K562 (cell line): ENCODE results near the gene VPS37B. TPM values are rescaled to one million over a fixed set of nuclear protein-coding genes. Genes with fewer than 3 reads are reported as not detected.

Source experiments
- ATAC-seq: fragments of 200-7000 bp; cut with Tn5 transposase; 3 replicates; pipeline ENCODE4 v1.9.1; 2020; ENCODE audit warnings: moderate library complexity
- BruUV-seq: library from RNA; stranded (reverse); fragments of 400-500 nt; replicated peaks from 2 replicates; lab custom pipeline; 2021; lab: Mats Ljungman, UMichigan
- CTCF ChIA-PET: fragments of 300-600 bp; formaldehyde crosslinking; extraction: SDS; loops from one replicate; lab custom pipeline; 2021; ENCODE audit warnings: low intra/inter-chr PET ratio; lab: Yijun Ruan, JAX
- POLR2A ChIA-PET: fragments of 300-600, 350-650 bp; sonication (Branson Sonifier 250); formaldehyde crosslinking; extraction: SDS; loops from one replicate; lab custom pipeline; 2021; ENCODE audit warnings: antibody characterized with exemption, inconsistent platforms; lab: Yijun Ruan, JAX
- DNase-seq, 4 experiments: peaks; one replicate each; pipeline versions ENCODE4 v3.0.0 to v3.0.0-alpha.2; 2011 to 2018; ENCODE audit warnings: low spot score in 3 of 4, mixed read lengths in 3 of 4; ENCODE audit errors: extremely low read depth in 1 of 4
- FAIRE-seq: peaks from 2 replicates; lab custom pipeline; 2011; peaks lifted over from hg19 to GRCh38; lab: Jason Lieb, UNC
- H2AFZ ChIP-seq: 2 replicates; pipeline ENCODE4 v1.6.0; 2011; ENCODE audit warnings: low read depth, low read length, control low read depth, inconsistent platforms
- H3K27ac ChIP-seq: fragments of 200-600 bp; 3 replicates; pipeline ENCODE4 v1.8.0; 2011; ENCODE audit warnings: low read depth, mild to moderate bottlenecking, control low read depth, inconsistent platforms, low read length, moderate library complexity, mixed read lengths; ENCODE audit errors: extremely low read depth
- H3K27me3 ChIP-seq, 2 experiments: fragments of 300-600 bp in 1 of 2; 2 replicates in 1 of 2; 3 replicates in 1 of 2; pipeline versions ENCODE4 v1.6.0 to v1.8.0; 2011; ENCODE audit warnings: inconsistent platforms in 2 of 2, low read length in 2 of 2, mild to moderate bottlenecking in 1 of 2, mixed read lengths in 1 of 2, moderate library complexity in 1 of 2; ENCODE audit not compliant: control insufficient read depth in 2 of 2, insufficient read depth in 2 of 2
- H3K36me3 ChIP-seq: fragments of 300-600 bp; 3 replicates; pipeline ENCODE4 v1.8.0; 2011; ENCODE audit warnings: mild to moderate bottlenecking, low read length, inconsistent platforms; ENCODE audit not compliant: control insufficient read depth, insufficient read depth
- H3K4me1 ChIP-seq, 2 experiments: fragments of 200-600 bp in 1 of 2; replicated peaks in 1 of 2; 2 replicates in 1 of 2; 3 replicates in 1 of 2; pipeline versions ENCODE4 v1.5.1 to v1.8.0; 2011; ENCODE audit warnings: inconsistent platforms in 2 of 2, low read length in 2 of 2, mild to moderate bottlenecking in 1 of 2, mixed read lengths in 1 of 2, moderate library complexity in 1 of 2; ENCODE audit not compliant: control insufficient read depth in 2 of 2, insufficient read depth in 2 of 2
- H3K4me2 ChIP-seq: 2 replicates; pipeline ENCODE4 v1.6.1; 2011; ENCODE audit warnings: low read length, control low read depth, inconsistent platforms, mixed read lengths; ENCODE audit not compliant: insufficient read depth
- H3K4me3 ChIP-seq: fragments of 200-600 bp; sonication (generic), shearing (Covaris generic); 2 replicates; pipeline ENCODE4 v1.5.1; 2016; ENCODE audit warnings: control low read depth, inconsistent platforms
- H3K79me2 ChIP-seq: fragments of 200-600 bp; 3 replicates; pipeline ENCODE4 v1.8.0; 2011; ENCODE audit warnings: low read length, inconsistent platforms; ENCODE audit not compliant: control insufficient read depth, insufficient read depth
- H3K9ac ChIP-seq, 2 experiments: 2 replicates each; pipeline versions ENCODE4 v1.6.0 to v1.6.1; 2011; ENCODE audit warnings: low read depth in 2 of 2, low read length in 2 of 2, control low read depth in 1 of 2, inconsistent platforms in 1 of 2, mild to moderate bottlenecking in 1 of 2, mixed read lengths in 1 of 2; ENCODE audit not compliant: insufficient read depth in 1 of 2
- H3K9me1 ChIP-seq: one replicate; pipeline ENCODE4 v1.6.0; 2011; ENCODE audit warnings: inconsistent platforms, mild to moderate bottlenecking, low read length, moderate library complexity; ENCODE audit not compliant: control insufficient read depth, insufficient read depth
- H3K9me3 ChIP-seq: replicated peaks from 2 replicates; pipeline ENCODE4 v1.5.1; 2011; ENCODE audit warnings: low read depth, low read length, inconsistent platforms; ENCODE audit not compliant: control insufficient read depth, insufficient read depth
- H4K20me1 ChIP-seq: replicated peaks from 2 replicates; pipeline ENCODE4 v1.6.1; 2011; ENCODE audit warnings: low read length, inconsistent platforms, mixed read lengths; ENCODE audit not compliant: control insufficient read depth, insufficient read depth
- ZBTB26 ChIP-seq: fragments of 450-650 bp; formaldehyde crosslinking; IDR thresholded peaks from 2 replicates; pipeline ENCODE4 v1.4.0; 2022; ENCODE audit warnings: missing genetic modification characterization
- WGBS: fragments of 100-300 bp; shearing (Covaris generic); methylation state at CpG from one replicate; pipeline ENCODE4 v1.1.6; 2016; ENCODE audit warnings: low coverage, mixed read lengths; ENCODE audit not compliant: insufficient coverage; ENCODE audit errors: missing lambda C conversion rate; 5-methylcytosine and 5-hydroxymethylcytosine counted together
- in situ Hi-C: fragments of 300-500 bp; cut with MboI; formaldehyde crosslinking; loops from 4 replicates; pipeline ENCODE4 v1.15.0; 2018; ENCODE audit warnings: inconsistent platforms, mixed read lengths
- intact Hi-C: fragments of 100-400 bp; cut with micrococcal nuclease; formaldehyde crosslinking; loops from 2 replicates; pipeline ENCODE4 v1.14.2; 2022
- polyA plus RNA-seq, 8 experiments: library from polyadenylated mRNA; depleted of rRNA in 4 of 8; stranded (reverse) in 5 of 8; unstranded in 3 of 8; fragments of >200 nt; fragmentation: Nextera tagmentation in 2 of 8; fragmentation: Illumina TruSeq in 1 of 8; extraction: Ambion mirVana in 2 of 8; extraction: Trizol in 1 of 8; gene quantifications; 2 replicates each; pipeline versions ENCODE4 v1.2.1 to v1.2.3, GENCODE V29; 2011 to 2014; ENCODE audit warnings: inconsistent platforms in 1 of 8, missing spikeins in 1 of 8
- total RNA-seq, 7 experiments: library from RNA; depleted of rRNA in 6 of 7; stranded (reverse); fragments of >200 nt in 6 of 7; fragmentation: Illumina TruSeq in 2 of 7; extraction: Trizol in 2 of 7; gene quantifications; 2 replicates each; pipeline versions ENCODE4 v1.2.1 to v1.2.3, GENCODE V29; 2011 to 2021; ENCODE audit warnings: low replicate concordance in 1 of 7

VPS37B gene
- total and polyA plus RNA-seq, 9 of the 15 experiments (the other 6 are each of a cell fraction or from before 2014, with no cell fraction given): 0.28 to 37.4 (median 17.9) TPM

GRCh38 chr12:122880155-122880667 is 15.7 kb downstream of the VPS37B start:
- peaks cover 98% of the 10 kb centered on the region for H3K79me2 ChIP-seq
- FAIRE-seq (no peak), DNase-seq (no peak), ATAC-seq (no peak)
- H3K9ac ChIP-seq: no peak overlapping the region
- no TSS peak for BruUV-seq
- TF ChIP-seq ZBTB26 (CRISPR knock-in tag): no peak
- in situ Hi-C loops: no loop called here
- peaks cover 3 to 15% of the 10 kb centered on the region in 2 experiments; a peak in 3 of 5 replicates for H3K4me1 ChIP-seq
- H3K27ac ChIP-seq: no peak overlapping the region
- H2AFZ ChIP-seq: no peak overlapping the region
- 84% methylated on average over 9 of the region's 10 CpGs for WGBS
- POLR2A ChIA-PET: interaction anchor here (0.5 to 2.1 kb wide), 9 partner anchors 9 to 1934 kb away, joined by 3 to 8 read pairs (median 4); no protein-coding TSS in a partner anchor
- no peak overlapping the region for H3K4me3 ChIP-seq
- H3K27me3 ChIP-seq: no peaks in the 10 kb centered on the region
- no peak overlapping the region for H3K4me2 ChIP-seq
- CTCF ChIA-PET: no interaction called here
- peaks cover 52% of the 10 kb centered on the region; the same call in 2 of the 3 replicates for H3K36me3 ChIP-seq
- intact Hi-C loops: loop anchor here (5.0 to 10.0 kb wide), 2 partner anchors 72 to 355 kb away; partner anchors contain the start of genes MPHOSPH9 and MTRFR
- H3K9me1 ChIP-seq: no peaks in the 10 kb centered on the region
- no peaks in the 10 kb centered on the region for H3K9me3 ChIP-seq
- H4K20me1 ChIP-seq: peaks cover 39% of the 10 kb centered on the region
